CD4-positive, alpha-beta T cell (primary cell): ENCODE measurements around the gene MSLN. TPM values are rescaled to one million over a fixed set of nuclear protein-coding genes. Genes with fewer than 3 reads are reported as not detected.

ENCODE experiments used
- ATAC-seq: fragments of 200-7000 bp; cut with Tn5 transposase; one replicate; pipeline ENCODE4 v1.10.0; 2022; ENCODE audit warnings: mild to moderate bottlenecking; ENCODE audit not compliant: poor library complexity
- CTCF ChIA-PET: fragments of 350-600 bp; sonication (Branson Sonifier 250); formaldehyde crosslinking; loops from one replicate; lab custom pipeline; 2021; ENCODE audit warnings: antibody characterized with exemption, inconsistent platforms; lab: Charles Lee
- POLR2A ChIA-PET: fragments of 350-600 bp; sonication (Branson Sonifier 250); formaldehyde crosslinking; loops from one replicate; lab custom pipeline; 2021; ENCODE audit warnings: antibody characterized with exemption, inconsistent platforms; lab: Charles Lee
- DNase-seq, 14 experiments: peaks; one replicate each; pipeline ENCODE4 v3.0.0-alpha.2; 2013 to 2020; ENCODE audit warnings: mixed read lengths in 2 of 14
- H3K27ac ChIP-seq, 2 donors: one replicate each; pipeline versions ENCODE4 v1.5.1 to v1.7.0; 2013; ENCODE audit warnings: low read length in 2 of 2, low read depth in 1 of 2, mild to moderate bottlenecking in 1 of 2
- H3K27me3 ChIP-seq, 2 experiments: 1 replicate in 1 of 2; 2 replicates in 1 of 2; pipeline versions ENCODE4 v1.6.1 to v1.7.0; 2013; ENCODE audit warnings: low read length in 2 of 2, control low read depth in 1 of 2, mild to moderate bottlenecking in 1 of 2, moderate library complexity in 1 of 2; ENCODE audit not compliant: insufficient read depth in 2 of 2, control insufficient read depth in 1 of 2
- H3K36me3 ChIP-seq: one replicate; pipeline ENCODE4 v1.6.1; 2013; ENCODE audit warnings: low read length, control low read depth; ENCODE audit not compliant: insufficient read depth
- H3K4me1 ChIP-seq: one replicate; pipeline ENCODE4 v1.6.1; 2013; ENCODE audit warnings: low read length, control low read depth; ENCODE audit not compliant: insufficient read depth
- H3K4me3 ChIP-seq: one replicate; pipeline ENCODE4 v1.5.1; 2013; ENCODE audit warnings: mild to moderate bottlenecking, low read length, moderate library complexity
- H3K9me3 ChIP-seq, 2 experiments: 1 replicate in 1 of 2; 2 replicates in 1 of 2; pipeline versions ENCODE4 v1.6.1 to v1.7.0; 2013; ENCODE audit warnings: low read length in 2 of 2, mild to moderate bottlenecking in 2 of 2, control low read depth in 1 of 2, moderate library complexity in 1 of 2; ENCODE audit not compliant: control insufficient read depth in 1 of 2, insufficient read depth in 1 of 2
- H3K27ac Mint-ChIP-seq: one replicate; pipeline ENCODE4 v1.8.0; 2020; ENCODE audit warnings: mixed read lengths
- H3K27me3 Mint-ChIP-seq: one replicate; pipeline ENCODE4 v1.8.0; 2021; ENCODE audit warnings: mixed read lengths
- H3K36me3 Mint-ChIP-seq: one replicate; pipeline ENCODE4 v1.8.0; 2021; ENCODE audit warnings: low read depth, mixed read lengths
- H3K4me1 Mint-ChIP-seq: one replicate; pipeline ENCODE4 v1.8.0; 2021; ENCODE audit warnings: low read depth, mixed read lengths
- H3K4me3 Mint-ChIP-seq: one replicate; pipeline ENCODE4 v1.8.0; 2020; ENCODE audit warnings: mild to moderate bottlenecking, mixed read lengths
- H3K9me3 Mint-ChIP-seq: one replicate; pipeline ENCODE4 v1.8.0; 2020; ENCODE audit warnings: mixed read lengths
- CTCF ChIP-seq: fragments of 200-600 bp; IDR thresholded peaks from one replicate; pipeline ENCODE4 v1.8.0; 2022; ENCODE audit warnings: antibody characterized with exemption, mild to moderate bottlenecking
- intact Hi-C, 2 experiments: fragments of 100-400 bp; cut with DNase I in 1 of 2; cut with micrococcal nuclease in 1 of 2; formaldehyde crosslinking; loops; one replicate each; pipeline versions ENCODE4 v1.15.1 to v1.9.0; 2023 to 2025; cut with DNase I, micrococcal nuclease
- total RNA-seq, 174 experiments: library from RNA in 2 of 174; stranded (reverse) in 2 of 174; gene quantifications; one replicate each; pipeline ENCODE4 v1.2.3 and lab custom pipeline; 2021 to 2026

The MSLN gene
- total RNA-seq, 2 experiments from 2014 or later, result not detected

GRCh38 chr16:801584-802363 is 41.2 kb downstream of the MSLN start:
- Mint-ChIP-seq H3K27ac (no peak overlapping the region), H3K27me3 (peaks cover 14% of the 10 kb centered on the region), H3K4me3 (no peak overlapping the region), H3K36me3 (no peaks in the 10 kb centered on the region), H3K9me3 (no peaks in the 10 kb centered on the region), H3K4me1 (no peaks in the 10 kb centered on the region)
- Histone ChIP-seq H3K4me3 (no peak overlapping the region), H3K27me3 (peaks cover 25 to 31% of the 10 kb centered on the region in 2 experiments), H3K4me1 (peaks cover 9% of the 10 kb centered on the region), H3K27ac (no peak overlapping the region), H3K36me3 (no peaks in the 10 kb centered on the region), H3K9me3 (peaks cover 0 to 23% of the 10 kb centered on the region in 2 experiments)
- POLR2A ChIA-PET, result interaction anchor here (0.6 kb wide), 1 partner anchor 400 kb away, joined by 3 read pairs; the partner anchor contains the start of gene DECR2
- intact Hi-C loops, result no loop called here
- no peak for DNase-seq
- ATAC-seq, result no peak
- CTCF ChIA-PET, result no interaction called here
- TF ChIP-seq CTCF, result no peak

- Mint-ChIP-seq H3K36me3 (no peaks in the 10 kb centered on the region), H3K27ac (no peak overlapping the region), H3K4me1 (no peaks in the 10 kb centered on the region), H3K9me3 (no peaks in the 10 kb centered on the region), H3K27me3 (peaks cover 14% of the 10 kb centered on the region), H3K4me3 (no peak overlapping the region)
- H3K27ac ChIP-seq, result no peak overlapping the region
- ChIA-PET POLR2A (interaction anchor here (0.6 kb wide), 1 partner anchor 401 kb away, joined by 3 read pairs; the partner anchor contains the start of gene DECR2), CTCF (no interaction called here)
- H3K4me1 ChIP-seq, result peaks cover 14% of the 10 kb centered on the region
- DNase-seq (no peak), ATAC-seq (no peak)
- H3K4me3 ChIP-seq, result no peak overlapping the region
- intact Hi-C loops, result no loop called here
- peaks cover 25 to 31% of the 10 kb centered on the region in 2 experiments for H3K27me3 ChIP-seq
- peaks cover 0 to 23% of the 10 kb centered on the region in 2 experiments for H3K9me3 ChIP-seq
- no peak for TF ChIP-seq CTCF
- H3K36me3 ChIP-seq, result no peaks in the 10 kb centered on the region
Measured at GRCh38 chr16:802461-802860, 41.9 kb downstream of the MSLN start.

- H3K36me3 ChIP-seq, result no peaks in the 10 kb centered on the region
- ATAC-seq (no peak), DNase-seq (no peak)
- H3K4me1 ChIP-seq, result peaks cover 17% of the 10 kb centered on the region
- Mint-ChIP-seq H3K27ac (no peak overlapping the region), H3K4me1 (peaks cover 4% of the 10 kb centered on the region), H3K4me3 (no peak overlapping the region), H3K9me3 (no peaks in the 10 kb centered on the region), H3K27me3 (peaks cover 10% of the 10 kb centered on the region), H3K36me3 (no peaks in the 10 kb centered on the region)
- ChIA-PET CTCF (no interaction called here), POLR2A (interaction anchor here (1.1 kb wide), 1 partner anchor 15 kb away, joined by 3 read pairs; the partner anchor contains the start of genes CHTF18 and RPUSD1)
- H3K27ac ChIP-seq, result no peak overlapping the region
- H3K27me3 ChIP-seq, result peaks cover 25 to 31% of the 10 kb centered on the region in 2 experiments
- TF ChIP-seq CTCF, result no peak
- intact Hi-C loops, result no loop called here
- peaks cover 0 to 23% of the 10 kb centered on the region in 2 experiments for H3K9me3 ChIP-seq
- no peak overlapping the region for H3K4me3 ChIP-seq
Measured at GRCh38 chr16:802914-803753, 42.6 kb downstream of the MSLN start.
